HCT116 (cell line): ENCODE data around the gene NFIX. TPM values are rescaled to one million over a fixed set of nuclear protein-coding genes. Genes with fewer than 3 reads are reported as not detected.
A peak's percentile ranks its signal among the peaks of the same experiment; 100 is the strongest.

Experiments used
- ATAC-seq: fragments of 200-7000 bp; cut with Tn5 transposase; 2 replicates; pipeline ENCODE4 v1.9.1; 2020; ENCODE audit warnings: mild to moderate bottlenecking, moderate library complexity
- BruUV-seq: library from RNA; stranded (reverse); fragments of 400-500 nt; replicated peaks from 2 replicates; lab custom pipeline; 2021; lab: Mats Ljungman, UMichigan
- CTCF ChIA-PET: fragments of 300-600 bp; sonication (Branson Sonifier 250); formaldehyde crosslinking; loops from one replicate; lab custom pipeline; 2021; ENCODE audit warnings: antibody characterized with exemption; lab: Charles Lee
- POLR2A ChIA-PET: fragments of 300-600, 350-600 bp; sonication (Branson Sonifier 250); formaldehyde crosslinking; loops from one replicate; lab custom pipeline; 2021; ENCODE audit warnings: antibody characterized with exemption; lab: Charles Lee
- RAD21 ChIA-PET, 2 experiments: fragments of 300-600 bp; sonication (Branson Sonifier 250); formaldehyde crosslinking; loops; one replicate each; lab custom pipeline; 2023; ENCODE audit warnings: low total read pairs in 2 of 2; ENCODE audit not compliant: uncharacterized antibody in 2 of 2, unreplicated experiment in 2 of 2, low non-redundant PET in 1 of 2; lab: Charles Lee
- DNase-seq: peaks from one replicate; pipeline ENCODE4 v3.0.0-alpha.2; 2010; ENCODE audit warnings: low read depth, low spot score
- H2AFZ ChIP-seq: fragments of 200-600 bp; shearing (Covaris generic), sonication (generic); 2 replicates; pipeline ENCODE4 v1.6.1; 2017; ENCODE audit warnings: low read depth, mixed run types, mixed read lengths, antibody characterized with exemption, low read length; ENCODE audit not compliant: poor library complexity, severe bottlenecking
- H3K27ac ChIP-seq: 2 replicates; pipeline ENCODE4 v1.5.1; 2012; ENCODE audit warnings: low read depth, low read length
- H3K27me3 ChIP-seq: fragments of 200-600 bp; sonication (generic); 2 replicates; pipeline ENCODE4 v1.6.1; 2016; ENCODE audit warnings: mixed run types, low read length, mixed read lengths; ENCODE audit not compliant: insufficient read depth
- H3K36me3 ChIP-seq, 2 experiments: fragments of 200-500 bp in 1 of 2; fragments of 200-600 bp in 1 of 2; sonication (Bioruptor generic) in 1 of 2; sonication (generic) in 1 of 2; 2 replicates each; pipeline versions ENCODE4 v1.5.1 to v1.6.1; 2014 to 2016; ENCODE audit warnings: low read length in 2 of 2, inconsistent platforms in 1 of 2, mixed read lengths in 1 of 2, mixed run types in 1 of 2; ENCODE audit not compliant: insufficient read depth in 2 of 2, control insufficient read depth in 1 of 2
- H3K4me1 ChIP-seq, 2 experiments: fragments of 200-600 bp in 1 of 2; sonication (generic) in 1 of 2; 2 replicates each; pipeline versions ENCODE4 v1.5.1 to v1.6.1; 2012 to 2017; ENCODE audit warnings: low read length in 2 of 2, inconsistent platforms in 1 of 2, mild to moderate bottlenecking in 1 of 2, mixed read lengths in 1 of 2, mixed run types in 1 of 2, moderate library complexity in 1 of 2; ENCODE audit not compliant: insufficient read depth in 2 of 2, control insufficient read depth in 1 of 2
- H3K4me2 ChIP-seq: fragments of 200-600 bp; sonication (generic); 2 replicates; pipeline ENCODE4 v1.6.1; 2017; ENCODE audit warnings: mixed run types, low read length, mixed read lengths
- H3K4me3 ChIP-seq, 2 experiments: fragments of 200-600 bp in 1 of 2; sonication (generic) in 1 of 2; replicated peaks in 1 of 2; 2 replicates each; pipeline ENCODE4 v1.5.1; 2011 to 2016; ENCODE audit warnings: low read length in 2 of 2, control low read depth in 1 of 2, low read depth in 1 of 2, mild to moderate bottlenecking in 1 of 2, mixed read lengths in 1 of 2, mixed run types in 1 of 2
- H3K79me2 ChIP-seq: fragments of 200-600 bp; sonication (generic); 2 replicates; pipeline ENCODE4 v1.6.1; 2017; ENCODE audit warnings: mild to moderate bottlenecking, mixed run types, low read length, moderate library complexity, mixed read lengths; ENCODE audit not compliant: insufficient read depth
- H3K9ac ChIP-seq: fragments of 200-600 bp; sonication (generic); 2 replicates; pipeline ENCODE4 v1.6.1; 2016; ENCODE audit warnings: low read length, mixed read lengths
- H3K9me2 ChIP-seq: fragments of 200-600 bp; sonication (generic), shearing (Covaris generic); 2 replicates; pipeline ENCODE4 v1.6.1; 2017; ENCODE audit warnings: mixed run types, mild to moderate bottlenecking, moderate library complexity; ENCODE audit not compliant: insufficient read depth
- H3K9me3 ChIP-seq, 2 experiments: fragments of 200-500 bp in 1 of 2; fragments of 200-600 bp in 1 of 2; sonication (Bioruptor generic) in 1 of 2; sonication (generic) in 1 of 2; 2 replicates each; pipeline ENCODE4 v1.6.1; 2014 to 2017; ENCODE audit warnings: low read length in 2 of 2, mixed read lengths in 2 of 2, inconsistent platforms in 1 of 2, low read depth in 1 of 2, mild to moderate bottlenecking in 1 of 2, mixed run types in 1 of 2, moderate library complexity in 1 of 2; ENCODE audit not compliant: control insufficient read depth in 1 of 2, insufficient read depth in 1 of 2
- H4K20me1 ChIP-seq: fragments of 200-600 bp; sonication (generic), shearing (Covaris generic); 2 replicates; pipeline ENCODE4 v1.6.1; 2017; ENCODE audit warnings: mixed run types, mild to moderate bottlenecking, moderate library complexity; ENCODE audit not compliant: insufficient read depth
- ATF3 ChIP-seq: IDR thresholded peaks from 2 replicates; pipeline ENCODE4 v1.6.1; 2012
- CBX3 ChIP-seq: IDR thresholded peaks from 2 replicates; pipeline ENCODE4 v1.6.1; 2012; ENCODE audit warnings: low read depth
- CTCF ChIP-seq, 3 experiments: fragments of 200-600 bp in 1 of 3; sonication (generic) in 1 of 3; IDR thresholded peaks in 2 of 3; conservative IDR thresholded peaks in 1 of 3; 2 replicates each; pipeline ENCODE4 v1.5.1; 2012 to 2017; ENCODE audit warnings: low read depth in 2 of 3, low read length in 2 of 3, antibody characterized with exemption in 1 of 3, borderline replicate concordance in 1 of 3, control low read depth in 1 of 3, mild to moderate bottlenecking in 1 of 3, mixed read lengths in 1 of 3, mixed run types in 1 of 3, moderate library complexity in 1 of 3; ENCODE audit not compliant: insufficient read depth in 1 of 3
- EGR1 ChIP-seq: IDR thresholded peaks from 2 replicates; pipeline ENCODE4 v1.6.1; 2012; ENCODE audit warnings: low read depth
- ELF1 ChIP-seq: IDR thresholded peaks from 2 replicates; pipeline ENCODE4 v1.6.1; 2012; ENCODE audit warnings: low read depth, borderline replicate concordance
- EZH2phosphoT487 ChIP-seq: fragments of 200-600 bp; IDR thresholded peaks from 2 replicates; pipeline ENCODE4 v1.6.1; 2018; ENCODE audit warnings: antibody characterized with exemption, borderline replicate concordance
- FOSL1 ChIP-seq: IDR thresholded peaks from 2 replicates; pipeline ENCODE4 v1.6.1; 2012; ENCODE audit warnings: low read depth
- JUND ChIP-seq: IDR thresholded peaks from 2 replicates; pipeline ENCODE4 v1.6.1; 2012
- SP1 ChIP-seq: IDR thresholded peaks from 2 replicates; pipeline ENCODE4 v1.6.1; 2012; ENCODE audit warnings: low read depth
- TCF7L2 ChIP-seq: IDR thresholded peaks from 2 replicates; pipeline ENCODE4 v1.7.0; 2011; ENCODE audit warnings: borderline replicate concordance, inconsistent platforms; ENCODE audit not compliant: insufficient read depth, insufficient read length; ENCODE audit errors: extremely low read depth
- YY1 ChIP-seq: IDR thresholded peaks from 2 replicates; pipeline ENCODE4 v1.6.1; 2011; ENCODE audit warnings: low read length, low read depth, moderate library complexity, mild to moderate bottlenecking; ENCODE audit not compliant: insufficient replicate concordance; ENCODE audit errors: extremely low read depth
- ZNF274 ChIP-seq: fragments of 200-500 bp; sonication (Bioruptor generic); IDR thresholded peaks from 2 replicates; pipeline ENCODE4 v1.6.1; 2014; ENCODE audit warnings: mild to moderate bottlenecking, low read depth, low read length, inconsistent platforms
- intact Hi-C: fragments of 100-400 bp; cut with micrococcal nuclease; formaldehyde crosslinking; loops from 2 replicates; pipeline ENCODE4 v1.10.0; 2022
- total RNA-seq: library from RNA; stranded (reverse); gene quantifications from one replicate; pipeline ENCODE4 v1.2.1, GENCODE V29; 2021; ENCODE audit not compliant: unreplicated experiment

NFIX gene
- total RNA-seq, 1 experiment from 2014 or later: 34.8 TPM

GRCh38 chr19:13050274-13050673 lies 55.0 kb downstream of the NFIX start (continued):
- no peak for TF ChIP-seq YY1
- no peak for TF ChIP-seq ZNF274
- TF ChIP-seq ELF1: no peak
- no peak for TF ChIP-seq CBX3
- no peak for TF ChIP-seq EGR1
- no peak for TF ChIP-seq CTCF (IDR thresholded peaks at IDR 0.05 in 2 of 3, conservative IDR thresholded peaks at IDR 0.05 in 1 of 3; ENCODE audit: borderline replicate concordance in 1 of 3, insufficient read depth in 1 of 3, low read depth in 2 of 3, low read length in 2 of 3)
- no peak for TF ChIP-seq TCF7L2
- TF ChIP-seq SP1: no peak
- no peak for TF ChIP-seq ATF3
- no peak for TF ChIP-seq EZH2phosphoT487
- no peak for TF ChIP-seq JUND

- Histone ChIP-seq H3K4me1 (peaks cover 60 to 63% of the 10 kb centered on the region in 2 experiments), H3K9me2 (no peaks in the 10 kb centered on the region), H4K20me1 (no peaks in the 10 kb centered on the region), H3K27me3 (no peaks in the 10 kb centered on the region), H3K4me2 (peak overlapping the region; percentile 75), H3K27ac (peak overlapping the region; percentile 33; the same call in 1 of the 2 replicates), H3K4me3 (peak overlapping the region; percentile 28 to 40), H3K9me3 (no peaks in the 10 kb centered on the region)
- no TSS peak for BruUV-seq
- POLR2A ChIA-PET: interaction anchor here (4.1 kb wide), 1 partner anchor 18 kb away, joined by 16 read pairs; no protein-coding TSS in a partner anchor
- intact Hi-C loops: no loop called here
- ATAC-seq: peak; percentile 45
- peak; percentile 78 for TF ChIP-seq TCF7L2
- TF ChIP-seq ZNF274: no peak
- TF ChIP-seq FOSL1: no peak
- TF ChIP-seq, all 23 proteins: peak for 1
- H3K36me3 ChIP-seq: no peaks in the 10 kb centered on the region
- H3K9ac ChIP-seq: peak overlapping the region; percentile 81
- ChIA-PET RAD21 (interaction anchor here in 1 of 2 experiments (0.7 kb wide), 1 partner anchor 67 kb away, joined by 3 read pairs; no protein-coding TSS in a partner anchor), CTCF (interaction anchor here (1.5 kb wide), 1 partner anchor 9 kb away, joined by 5 read pairs; no protein-coding TSS in a partner anchor)
- H2AFZ ChIP-seq: no peak overlapping the region
- no peak for DNase-seq
- H3K79me2 ChIP-seq: no peaks in the 10 kb centered on the region; the same call in 1 of the 2 replicates
These were observed 56.4 kb downstream of the NFIX start for GRCh38 chr19:13051557-13052165.
